ENCODE measurements around the gene MINDY4. TPM values are rescaled to one million over a fixed set of nuclear protein-coding genes. Genes with fewer than 3 reads are reported as not detected.
"Not testable (repeated sequence)": the region's sequence is repeated elsewhere in the genome, so short reads cannot be mapped to it uniquely, and the experiment has no call there.

Gene MINDY4
- total RNA-seq, 2 experiments from 2014 or later: 0.36 to 0.60 TPM

DNA sequence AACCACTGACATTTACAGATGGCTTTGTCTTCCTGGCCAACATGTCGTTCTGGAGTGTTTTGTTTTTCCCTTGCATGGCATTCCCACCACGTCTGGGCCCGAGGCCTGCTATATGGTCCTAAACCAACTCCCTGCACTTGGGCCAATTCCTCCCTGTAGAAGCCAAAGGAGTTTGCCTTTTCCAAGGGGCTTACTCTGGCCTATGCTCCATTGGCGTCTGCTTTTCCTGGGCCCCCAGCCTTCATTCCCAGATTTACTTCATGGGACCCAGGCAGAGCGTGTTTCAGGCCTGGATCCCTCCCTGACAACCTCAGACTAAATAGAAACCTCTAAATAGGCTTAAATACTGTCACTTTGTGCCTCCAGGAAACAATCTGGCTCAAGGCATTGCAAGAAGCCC is 60.7 kb downstream of the MINDY4 start:
- TF ChIP-seq, protein P1, sequence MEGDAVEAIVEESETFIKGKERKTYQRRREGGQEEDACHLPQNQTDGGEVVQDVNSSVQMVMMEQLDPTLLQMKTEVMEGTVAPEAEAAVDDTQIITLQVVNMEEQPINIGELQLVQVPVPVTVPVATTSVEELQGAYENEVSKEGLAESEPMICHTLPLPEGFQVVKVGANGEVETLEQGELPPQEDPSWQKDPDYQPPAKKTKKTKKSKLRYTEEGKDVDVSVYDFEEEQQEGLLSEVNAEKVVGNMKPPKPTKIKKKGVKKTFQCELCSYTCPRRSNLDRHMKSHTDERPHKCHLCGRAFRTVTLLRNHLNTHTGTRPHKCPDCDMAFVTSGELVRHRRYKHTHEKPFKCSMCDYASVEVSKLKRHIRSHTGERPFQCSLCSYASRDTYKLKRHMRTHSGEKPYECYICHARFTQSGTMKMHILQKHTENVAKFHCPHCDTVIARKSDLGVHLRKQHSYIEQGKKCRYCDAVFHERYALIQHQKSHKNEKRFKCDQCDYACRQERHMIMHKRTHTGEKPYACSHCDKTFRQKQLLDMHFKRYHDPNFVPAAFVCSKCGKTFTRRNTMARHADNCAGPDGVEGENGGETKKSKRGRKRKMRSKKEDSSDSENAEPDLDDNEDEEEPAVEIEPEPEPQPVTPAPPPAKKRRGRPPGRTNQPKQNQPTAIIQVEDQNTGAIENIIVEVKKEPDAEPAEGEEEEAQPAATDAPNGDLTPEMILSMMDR (IDR thresholded peaks at IDR 0.05): no peak
- Mint-ChIP-seq H3K4me3 (no peak overlapping the region), H3K27me3 (no peaks in the 10 kb centered on the region), H3K36me3 (ENCODE audit: low read depth) (peaks cover 15% of the 10 kb centered on the region), H3K9me3 (peaks cover 9% of the 10 kb centered on the region), H3K27ac (no peak overlapping the region), H3K4me1 (ENCODE audit: low read depth) (peaks cover 16% of the 10 kb centered on the region)
- no peaks in the 10 kb centered on the region for H3K4me1 ChIP-seq (ENCODE audit: insufficient read depth, low read length)
- no peak overlapping the region for H3K4me3 ChIP-seq (ENCODE audit: low read length)
- ATAC-seq (ENCODE audit: poor library complexity) (no peak), DNase-seq (no peak)
- no peaks in the 10 kb centered on the region for H3K27me3 ChIP-seq (ENCODE audit: control insufficient read depth in 1 of 2, insufficient read depth in 2 of 2, low read length in 2 of 2)
- H3K36me3 ChIP-seq (ENCODE audit: insufficient read depth, low read length): no peaks in the 10 kb centered on the region
- POLR2A ChIA-PET: no interaction called here
- CTCF ChIA-PET: no interaction called here
- peaks cover 0 to 22% of the 10 kb centered on the region in 2 experiments for H3K9me3 ChIP-seq (ENCODE audit: control insufficient read depth in 1 of 2, insufficient read depth in 1 of 2, low read length in 2 of 2)
- H3K27ac ChIP-seq (ENCODE audit: low read depth in 1 of 2, low read length in 2 of 2): no peak overlapping the region
- intact Hi-C loops (cut with DNase I, micrococcal nuclease): no loop called here

DNA sequence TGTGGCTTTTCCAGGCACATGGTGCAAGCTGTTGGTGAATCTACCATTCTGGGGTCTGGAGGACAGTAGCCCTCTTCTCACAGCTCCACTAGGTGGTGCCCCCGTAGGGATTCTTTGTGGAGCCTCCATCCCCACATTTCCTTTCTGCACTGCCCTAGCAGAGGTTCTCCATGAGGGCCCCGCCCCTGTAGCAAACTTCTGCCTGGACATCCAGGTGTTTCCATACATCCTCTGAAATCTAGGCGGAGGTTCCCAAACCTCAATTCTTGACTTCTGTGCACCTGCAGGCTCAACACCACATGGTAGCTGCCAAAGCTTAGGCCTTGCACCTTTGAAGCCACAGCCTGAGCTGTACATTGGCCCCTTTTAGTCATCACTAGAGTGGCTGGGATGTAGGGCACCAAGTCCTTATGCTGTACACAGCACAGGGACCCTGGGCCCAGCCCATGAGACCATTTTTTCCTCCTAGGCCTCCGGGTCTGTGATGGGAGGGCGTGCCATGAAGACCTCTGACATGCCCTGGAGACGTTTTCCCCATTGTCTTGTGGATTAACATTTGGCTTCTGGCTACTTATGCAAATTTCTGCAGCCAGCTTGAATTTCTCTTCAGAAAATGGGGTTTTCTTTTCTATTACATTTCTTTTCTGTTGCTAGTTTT is 62.9 kb downstream of the MINDY4 start:
- not testable (repeated sequence) for DNase-seq

DNA sequence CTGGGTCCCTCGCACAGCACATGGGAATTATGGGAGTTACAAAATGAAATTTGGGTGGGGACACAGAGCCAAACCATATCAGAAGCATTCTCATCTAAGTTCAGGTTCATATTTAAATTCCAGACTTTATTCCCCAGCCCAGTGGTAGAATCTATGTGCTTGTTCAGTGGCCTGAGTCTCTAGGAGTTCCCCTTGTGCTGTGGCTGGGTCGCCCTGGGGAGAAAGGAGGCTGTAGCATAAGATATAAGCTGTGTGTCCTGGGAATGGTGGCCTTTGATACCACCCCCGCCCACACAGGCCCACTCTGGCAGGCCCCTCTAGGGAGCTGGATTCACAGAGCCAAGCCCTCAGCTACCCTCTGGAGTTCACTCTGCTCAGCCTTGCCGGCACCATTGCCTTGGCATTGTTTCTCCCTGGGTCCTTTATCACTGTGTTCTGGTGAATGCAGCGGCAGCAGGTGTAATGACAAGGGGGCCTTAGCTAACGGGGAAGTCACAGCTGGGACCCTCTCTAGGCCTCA is 64.2 kb downstream of the MINDY4 start:
- Mint-ChIP-seq H3K9me3 (peaks cover 9% of the 10 kb centered on the region), H3K4me1 (ENCODE audit: low read depth) (no peaks in the 10 kb centered on the region), H3K27me3 (no peaks in the 10 kb centered on the region), H3K4me3 (no peak overlapping the region), H3K27ac (no peak overlapping the region), H3K36me3 (ENCODE audit: low read depth) (peaks cover 15% of the 10 kb centered on the region)
- no peak for DNase-seq
- intact Hi-C loops (cut with DNase I, micrococcal nuclease): no loop called here
- TF ChIP-seq, protein P1 (IDR thresholded peaks at IDR 0.05): no peak
- Histone ChIP-seq H3K27me3 (ENCODE audit: control insufficient read depth in 1 of 2, insufficient read depth in 2 of 2, low read length in 2 of 2) (no peaks in the 10 kb centered on the region), H3K4me1 (ENCODE audit: insufficient read depth, low read length) (no peaks in the 10 kb centered on the region), H3K9me3 (ENCODE audit: control insufficient read depth in 1 of 2, insufficient read depth in 1 of 2, low read length in 2 of 2) (peaks cover 0 to 22% of the 10 kb centered on the region in 2 experiments), H3K36me3 (ENCODE audit: insufficient read depth, low read length) (no peaks in the 10 kb centered on the region), H3K27ac (ENCODE audit: low read depth in 1 of 2, low read length in 2 of 2) (no peak overlapping the region), H3K4me3 (ENCODE audit: low read length) (no peak overlapping the region)
- CTCF ChIA-PET: no interaction called here
- ATAC-seq (ENCODE audit: poor library complexity): no peak
- POLR2A ChIA-PET: no interaction called here

More for the DNA sequence above, 62.9 kb downstream of the MINDY4 start:
- H3K4me1 Mint-ChIP-seq (ENCODE audit: low read depth); H3K36me3 ChIP-seq (ENCODE audit: insufficient read depth, low read length); intact Hi-C loops (cut with DNase I, micrococcal nuclease); POLR2A ChIA-PET; H3K4me3 Mint-ChIP-seq; H3K27ac Mint-ChIP-seq; H3K27me3 ChIP-seq (ENCODE audit: control insufficient read depth in 1 of 2, insufficient read depth in 2 of 2, low read length in 2 of 2); H3K9me3 Mint-ChIP-seq; H3K4me3 ChIP-seq (ENCODE audit: low read length); H3K27me3 Mint-ChIP-seq; CTCF ChIA-PET; H3K27ac ChIP-seq (ENCODE audit: low read depth in 1 of 2, low read length in 2 of 2); ATAC-seq (ENCODE audit: poor library complexity); H3K4me1 ChIP-seq (ENCODE audit: insufficient read depth, low read length): not testable (repeated sequence)
- peaks cover 15% of the 10 kb centered on the region for H3K36me3 Mint-ChIP-seq (ENCODE audit: low read depth)
- peaks cover 0 to 22% of the 10 kb centered on the region in 2 experiments for H3K9me3 ChIP-seq (ENCODE audit: control insufficient read depth in 1 of 2, insufficient read depth in 1 of 2, low read length in 2 of 2)

DNA sequence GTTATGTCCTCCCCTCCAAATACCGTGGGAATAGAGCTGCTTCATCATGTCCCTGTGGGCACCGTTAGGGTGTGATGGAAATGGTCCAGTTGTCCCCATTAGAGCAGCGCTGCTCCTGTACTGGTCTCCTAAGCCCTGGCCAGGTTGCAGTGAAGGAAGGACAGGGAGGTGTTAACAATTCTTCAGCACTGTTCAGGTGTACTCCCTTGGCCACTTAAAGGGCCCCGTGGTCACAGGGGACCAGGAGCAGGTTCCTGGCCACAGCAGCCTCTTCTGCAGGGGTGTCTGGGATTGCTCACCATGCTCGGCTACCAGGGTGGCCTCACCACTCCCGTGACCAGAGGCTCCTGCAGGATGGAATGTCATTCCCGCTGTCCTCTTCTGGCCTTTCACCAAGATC is 65.8 kb downstream of the MINDY4 start:
- Histone ChIP-seq H3K4me3 (ENCODE audit: low read length) (no peak overlapping the region), H3K36me3 (ENCODE audit: insufficient read depth, low read length) (no peaks in the 10 kb centered on the region), H3K9me3 (ENCODE audit: control insufficient read depth in 1 of 2, insufficient read depth in 1 of 2, low read length in 2 of 2) (peaks cover 0 to 19% of the 10 kb centered on the region in 2 experiments), H3K27ac (ENCODE audit: low read depth in 1 of 2, low read length in 2 of 2) (no peak overlapping the region), H3K27me3 (ENCODE audit: control insufficient read depth in 1 of 2, insufficient read depth in 2 of 2, low read length in 2 of 2) (no peaks in the 10 kb centered on the region), H3K4me1 (ENCODE audit: insufficient read depth, low read length) (no peaks in the 10 kb centered on the region)
- Mint-ChIP-seq H3K9me3 (peaks cover 9% of the 10 kb centered on the region), H3K4me3 (no peak overlapping the region), H3K4me1 (ENCODE audit: low read depth) (no peaks in the 10 kb centered on the region), H3K27me3 (no peaks in the 10 kb centered on the region), H3K36me3 (ENCODE audit: low read depth) (peaks cover 12% of the 10 kb centered on the region), H3K27ac (no peak overlapping the region)
- CTCF ChIA-PET: no interaction called here
- TF ChIP-seq, protein P1 (IDR thresholded peaks at IDR 0.05): no peak
- DNase-seq (no peak), ATAC-seq (ENCODE audit: poor library complexity) (no peak)
- intact Hi-C loops (cut with DNase I, micrococcal nuclease): no loop called here
- POLR2A ChIA-PET: no interaction called here

Data from CD4-positive, alpha-beta T cell (primary cell).